GM12878 (cell line): ENCODE measurements around the gene VASH1. TPM values are rescaled to one million over a fixed set of nuclear protein-coding genes. Genes with fewer than 3 reads are reported as not detected.
A peak's percentile ranks its signal among the peaks of the same experiment; 100 is the strongest.

Source experiments
- ATAC-seq: fragments of 200-7000 bp; cut with Tn5 transposase; 3 replicates; pipeline ENCODE4 v1.9.1; 2020; ENCODE audit warnings: mild to moderate bottlenecking, moderate library complexity
- BruUV-seq: library from RNA; stranded (reverse); fragments of 400-500 nt; replicated peaks from 2 replicates; lab custom pipeline; 2021; lab: Mats Ljungman, UMichigan
- CTCF ChIA-PET: fragments of 300-600 bp; sonication (Branson Sonifier 250); formaldehyde crosslinking; extraction: SDS; loops from one replicate; lab custom pipeline; 2021; ENCODE audit warnings: inconsistent platforms; lab: Yijun Ruan, JAX
- POLR2A ChIA-PET: fragments of 350-600 bp; formaldehyde crosslinking; extraction: SDS; loops from one replicate; lab custom pipeline; 2021; ENCODE audit warnings: inconsistent platforms; lab: Charles Lee
- RAD21 ChIA-PET: fragments of 300-600 bp; sonication (Branson Sonifier 250); formaldehyde crosslinking; loops from one replicate; lab custom pipeline; 2023; ENCODE audit warnings: antibody characterized with exemption; ENCODE audit not compliant: unreplicated experiment; lab: Charles Lee
- SMC1A ChIA-PET: fragments of 300-600 bp; sonication (Branson Sonifier 250); formaldehyde crosslinking; loops from one replicate; lab custom pipeline; 2023; ENCODE audit not compliant: unreplicated experiment, uncharacterized antibody; lab: Charles Lee
- DNase-seq: peaks from one replicate; pipeline ENCODE4 v3.0.0-alpha.2; 2011; ENCODE audit warnings: low read depth, low spot score
- FAIRE-seq: peaks from 3 replicates; lab custom pipeline; 2011; peaks lifted over from hg19 to GRCh38; lab: Jason Lieb, UNC
- H2AFZ ChIP-seq: 2 replicates; pipeline ENCODE4 v1.6.0; 2011; ENCODE audit warnings: low read depth, low read length, control low read depth; ENCODE audit not compliant: control insufficient read depth
- H3K27ac ChIP-seq: 2 replicates; pipeline ENCODE4 v1.5.1; 2011; ENCODE audit warnings: control low read depth; ENCODE audit not compliant: control insufficient read depth, insufficient read depth
- H3K27me3 ChIP-seq, 2 experiments: replicated peaks in 1 of 2; 2 replicates each; pipeline versions ENCODE4 v1.6.0 to v1.6.1; 2011; ENCODE audit warnings: low read length in 1 of 2; ENCODE audit not compliant: control insufficient read depth in 2 of 2, insufficient read depth in 2 of 2
- H3K36me3 ChIP-seq, 2 experiments: 2 replicates each; pipeline ENCODE4 v1.5.1; 2011; ENCODE audit warnings: low read length in 1 of 2; ENCODE audit not compliant: control insufficient read depth in 2 of 2, insufficient read depth in 2 of 2
- H3K4me1 ChIP-seq: 2 replicates; pipeline ENCODE4 v1.6.1; 2011; ENCODE audit warnings: mild to moderate bottlenecking, low read length, moderate library complexity, mixed read lengths; ENCODE audit not compliant: control insufficient read depth, insufficient read depth
- H3K4me2 ChIP-seq: 2 replicates; pipeline ENCODE4 v1.6.0; 2011; ENCODE audit warnings: control low read depth; ENCODE audit not compliant: control insufficient read depth, insufficient read depth
- H3K4me3 ChIP-seq: fragments of 200-600 bp; sonication (generic); 2 replicates; pipeline ENCODE4 v1.5.1; 2016
- H3K79me2 ChIP-seq: 2 replicates; pipeline ENCODE4 v1.6.0; 2011; ENCODE audit warnings: low read length; ENCODE audit not compliant: control insufficient read depth, insufficient read depth
- H3K9ac ChIP-seq: 2 replicates; pipeline ENCODE4 v1.8.0; 2011; ENCODE audit warnings: low read length, control low read depth, mixed read lengths; ENCODE audit not compliant: control insufficient read depth, insufficient read depth
- H3K9me3 ChIP-seq: replicated peaks from 3 replicates; pipeline ENCODE4 v1.5.1; 2011; ENCODE audit warnings: mild to moderate bottlenecking, low read length; ENCODE audit not compliant: control insufficient read depth, insufficient read depth
- H4K20me1 ChIP-seq: 2 replicates; pipeline ENCODE4 v1.6.0; 2011; ENCODE audit not compliant: control insufficient read depth, insufficient read depth
- E2F4 ChIP-seq: IDR thresholded peaks from 2 replicates; pipeline ENCODE4 v1.6.1; 2012; ENCODE audit warnings: low read depth, low read length, improper control_type of control experiment
- FOXM1 ChIP-seq: IDR thresholded peaks from 2 replicates; pipeline ENCODE4 v1.6.1; 2012; ENCODE audit warnings: low read depth, mild to moderate bottlenecking, inconsistent platforms, low read length, moderate library complexity
- JUNB ChIP-seq: IDR thresholded peaks from 2 replicates; pipeline ENCODE4 v1.6.1; 2016; ENCODE audit warnings: antibody characterized with exemption, mild to moderate bottlenecking
- JUND ChIP-seq: IDR thresholded peaks from 2 replicates; pipeline ENCODE4 v1.6.1; 2012; ENCODE audit warnings: low read depth, mild to moderate bottlenecking, low read length, improper control_type of control experiment, moderate library complexity
- KDM1A ChIP-seq: fragments of 200-600 bp; sonication (generic); IDR thresholded peaks from 2 replicates; pipeline ENCODE4 v1.6.1; 2016; ENCODE audit warnings: borderline replicate concordance
- MAX ChIP-seq: IDR thresholded peaks from 2 replicates; pipeline ENCODE4 v1.6.1; 2012; ENCODE audit warnings: low read depth, low read length, improper control_type of control experiment
- MTA3 ChIP-seq: IDR thresholded peaks from 2 replicates; pipeline ENCODE4 v1.6.1; 2012; ENCODE audit warnings: low read length, inconsistent platforms, borderline replicate concordance
- MYC ChIP-seq: IDR thresholded peaks from 2 replicates; pipeline ENCODE4 v1.6.1; 2011; ENCODE audit warnings: mild to moderate bottlenecking, low read length, moderate library complexity, inconsistent platforms; ENCODE audit not compliant: insufficient read depth, insufficient replicate concordance, insufficient read length, severe bottlenecking
- NR2F1 ChIP-seq: fragments of 450-650 bp; conservative IDR thresholded peaks from 2 replicates; pipeline ENCODE4 v1.6.1; 2017; ENCODE audit warnings: mild to moderate bottlenecking
- POLR2A ChIP-seq: IDR thresholded peaks from 2 replicates; pipeline ENCODE4 v1.6.1; 2011; ENCODE audit warnings: low read depth, mild to moderate bottlenecking, low read length
- RUNX3 ChIP-seq: IDR thresholded peaks from 2 replicates; pipeline ENCODE4 v1.6.1; 2012; ENCODE audit warnings: low read length, inconsistent platforms
- SIN3A ChIP-seq: IDR thresholded peaks from 2 replicates; pipeline ENCODE4 v1.6.1; 2012; ENCODE audit warnings: low read depth, low read length, improper control_type of control experiment
- SREBF2 ChIP-seq: IDR thresholded peaks from 2 replicates; pipeline ENCODE4 v1.6.1; 2012; ENCODE audit warnings: mild to moderate bottlenecking, low read length
- TARDBP ChIP-seq: IDR thresholded peaks from 2 replicates; pipeline ENCODE4 v1.6.1; 2016; ENCODE audit warnings: borderline replicate concordance
- USF1 ChIP-seq: IDR thresholded peaks from 2 replicates; pipeline ENCODE4 v1.6.1; 2011; ENCODE audit warnings: borderline replicate concordance, low read depth, mild to moderate bottlenecking, moderate library complexity, mixed read lengths, low read length; ENCODE audit not compliant: insufficient read depth; ENCODE audit errors: extremely low read length
- ZNF207 ChIP-seq: fragments of 450-650 bp; IDR thresholded peaks from 2 replicates; pipeline ENCODE4 v1.6.1; 2014; ENCODE audit warnings: antibody characterized with exemption, mild to moderate bottlenecking, borderline replicate concordance
- ZNF24 ChIP-seq: fragments of 450-650 bp; IDR thresholded peaks from 2 replicates; pipeline ENCODE4 v1.6.1; 2017; ENCODE audit warnings: antibody characterized with exemption, mild to moderate bottlenecking
- WGBS: methylation state at CpG from one replicate; pipeline ENCODE4 v1.1.6; 2016; ENCODE audit warnings: low lambda C conversion rate; ENCODE audit not compliant: insufficient replicate concordance, insufficient coverage; ENCODE audit errors: missing lambda C conversion rate; 5-methylcytosine and 5-hydroxymethylcytosine counted together
- in situ Hi-C: fragments of 300-500 bp; cut with MboI; formaldehyde crosslinking; loops from 9 replicates; pipeline ENCODE4 v1.14.3; 2018; ENCODE audit warnings: mixed read lengths
- intact Hi-C: fragments of 100-400 bp; cut with micrococcal nuclease; formaldehyde crosslinking; loops from one replicate; pipeline ENCODE4 v1.14.2; 2022; ENCODE audit not compliant: unreplicated experiment
- polyA plus RNA-seq, 11 experiments: library from polyadenylated mRNA; depleted of rRNA in 4 of 11; unstranded in 6 of 11; stranded (reverse) in 5 of 11; fragments of >200 nt; fragmentation: Nextera tagmentation in 4 of 11; fragmentation: Illumina TruSeq in 1 of 11; extraction: Ambion mirVana in 4 of 11; extraction: Trizol in 1 of 11; gene quantifications; 1 replicate in 1 of 11; 2 replicates in 10 of 11; pipeline versions ENCODE4 v1.2.1 to v1.2.3, GENCODE V29; 2011 to 2016; ENCODE audit warnings: inconsistent platforms in 2 of 11, missing spikeins in 2 of 11, low read depth in 1 of 11
- total RNA-seq, 4 experiments: library from RNA; depleted of rRNA in 3 of 4; stranded (reverse); fragments of >200 nt in 3 of 4; fragmentation: Illumina TruSeq in 1 of 4; extraction: Trizol in 1 of 4; gene quantifications; 2 replicates each; pipeline versions ENCODE4 v1.2.1 to v1.2.3, GENCODE V29; 2013 to 2021
- TF ChIP-seq, protein P1 (sequence below): fragments of 450-650 bp; IDR thresholded peaks from 2 replicates; pipeline ENCODE4 v1.6.1; 2014; ENCODE audit warnings: mild to moderate bottlenecking
- TF ChIP-seq, protein P2 (sequence below): IDR thresholded peaks from 2 replicates; pipeline ENCODE4 v1.6.1; 2011; ENCODE audit warnings: low read depth, low read length, improper control_type of control experiment, borderline replicate concordance

The VASH1 gene
- total and polyA plus RNA-seq, 10 of the 15 experiments (the other 5 are each of a cell fraction or from before 2014, with no cell fraction given) = 0.06 to 2.3 (median 0.53) TPM

DNA sequence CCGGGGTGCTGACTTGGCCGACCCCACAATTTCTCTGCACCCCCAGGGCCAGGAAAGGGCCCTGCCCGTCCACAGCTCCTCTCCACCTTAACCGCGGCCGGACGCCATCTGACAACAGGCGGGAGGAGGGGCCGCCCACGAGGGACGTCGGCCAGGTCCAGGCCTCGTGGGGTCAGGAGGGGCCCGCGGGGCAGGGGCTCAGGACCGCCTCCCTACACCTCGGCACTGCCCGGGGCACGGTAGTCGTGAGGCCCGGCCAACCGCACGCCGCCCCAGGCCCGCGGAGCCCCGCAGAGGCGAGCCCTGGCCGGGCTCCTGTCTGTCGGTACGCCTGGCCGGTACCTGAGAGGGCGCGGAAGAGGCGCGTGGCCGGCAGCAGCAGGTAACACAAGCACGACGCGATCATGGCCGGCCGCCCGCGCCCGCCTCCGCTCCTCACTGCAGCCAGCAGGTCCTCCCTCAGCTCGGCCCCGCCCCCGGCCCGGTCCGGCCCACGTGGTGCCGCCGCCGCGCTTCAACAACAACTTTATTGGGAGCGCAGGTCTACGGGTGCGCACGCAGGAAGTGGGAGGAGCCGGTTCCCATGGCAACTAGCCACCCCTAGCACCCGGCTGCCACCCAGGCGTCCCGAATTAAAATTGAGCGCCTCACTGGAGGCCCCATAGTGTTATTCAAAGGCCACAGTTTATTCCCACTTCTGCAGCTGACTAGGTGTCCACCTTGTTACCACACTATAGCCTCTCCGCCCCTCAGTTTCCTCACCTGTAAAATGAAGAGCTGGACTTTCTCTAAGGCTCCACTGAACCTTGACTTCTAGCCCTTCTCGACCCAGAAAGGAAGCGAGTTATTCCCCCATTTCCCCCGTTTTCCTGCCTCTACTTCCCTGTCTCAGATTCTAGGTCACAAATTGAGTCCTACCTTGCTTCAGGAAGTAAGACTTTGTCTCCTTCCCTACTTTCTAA lies 51.4 kb downstream of the VASH1 start, which contains the start of gene ANGEL1:
TSS of gene ANGEL1 (minus strand) at position 461 of the 962 bp plus-strand sequence. CDS start at position 406, 55 bp downstream.
- no TSS peak for BruUV-seq
- H3K79me2 ChIP-seq = peaks cover 7% of the 10 kb centered on the region
- 1% methylated on average over 69 of the region's 69 CpGs for WGBS
- peak within 1 kb of the TSS; percentile 68 for H2AFZ ChIP-seq
- ChIA-PET SMC1A (interaction anchor here (0.6 to 1.6 kb wide), 9 partner anchors 10 to 257 kb away, joined by 3 to 6 read pairs (median 3); no protein-coding TSS in a partner anchor), RAD21 (interaction anchor here (0.6 to 4.3 kb wide), 5 partner anchors 30 to 308 kb away, joined by 3 to 30 read pairs (median 4); no protein-coding TSS in a partner anchor), POLR2A (interaction anchor here (0.6 kb wide), 1 partner anchor 149 kb away, joined by 3 read pairs; no protein-coding TSS in a partner anchor), CTCF (interaction anchor here (0.6 to 8.5 kb wide), 9 partner anchors 10 to 281 kb away, joined by 3 to 132 read pairs (median 5); no protein-coding TSS in a partner anchor)
- peak within 1 kb of the TSS; percentile 59 for H3K9ac ChIP-seq
- H3K4me2 ChIP-seq = peak within 1 kb of the TSS; percentile 67
- H3K27ac ChIP-seq = peak within 1 kb of the TSS; percentile 23
- ATAC-seq = peak; percentile 96
- DNase-seq = peak; percentile 79
- intact Hi-C loops (loop anchor here (5.0 kb wide), 1 partner anchor 50 kb away; the partner anchor contains the start of gene VASH1), in situ Hi-C loops (no loop called here)
- no peaks in the 10 kb centered on the region for H4K20me1 ChIP-seq
- FAIRE-seq = peak; percentile 78
- H3K4me1 ChIP-seq = no peaks in the 10 kb centered on the region
- no peaks in the 10 kb centered on the region; a peak in 1 of 4 replicates for H3K36me3 ChIP-seq
- H3K4me3 ChIP-seq = peak within 1 kb of the TSS; percentile 96
- H3K27me3 ChIP-seq = peaks cover 0 to 2% of the 10 kb centered on the region in 2 experiments; a peak in 1 of 4 replicates
- no peaks in the 10 kb centered on the region for H3K9me3 ChIP-seq
- TF ChIP-seq MYC (peak; percentile 54), E2F4 (no peak), USF1 (peak; percentile 97), NR2F1 (peak; percentile 65; the same call in 1 of the 2 replicates), FOXM1 (no peak), ZNF24 (peak; percentile 27; the same call in 1 of the 2 replicates), POLR2A (peak; percentile 96), KDM1A (no peak), MAX (peak; percentile 97), SIN3A (peak; percentile 75), MTA3 (no peak), JUND (no peak), RUNX3 (peak; percentile 66), ZNF207 (peak; percentile 51; the same call in 1 of the 2 replicates), TARDBP (peak; percentile 100), SREBF2 (0 out of 2 replicates have a peak, but pooled peaks have one; percentile 26), JUNB (no peak)
- TF ChIP-seq, protein P1, sequence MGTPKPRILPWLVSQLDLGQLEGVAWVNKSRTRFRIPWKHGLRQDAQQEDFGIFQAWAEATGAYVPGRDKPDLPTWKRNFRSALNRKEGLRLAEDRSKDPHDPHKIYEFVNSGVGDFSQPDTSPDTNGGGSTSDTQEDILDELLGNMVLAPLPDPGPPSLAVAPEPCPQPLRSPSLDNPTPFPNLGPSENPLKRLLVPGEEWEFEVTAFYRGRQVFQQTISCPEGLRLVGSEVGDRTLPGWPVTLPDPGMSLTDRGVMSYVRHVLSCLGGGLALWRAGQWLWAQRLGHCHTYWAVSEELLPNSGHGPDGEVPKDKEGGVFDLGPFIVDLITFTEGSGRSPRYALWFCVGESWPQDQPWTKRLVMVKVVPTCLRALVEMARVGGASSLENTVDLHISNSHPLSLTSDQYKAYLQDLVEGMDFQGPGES = 0 out of 2 replicates have a peak, but pooled peaks have one; percentile 41
- TF ChIP-seq, protein P2, sequence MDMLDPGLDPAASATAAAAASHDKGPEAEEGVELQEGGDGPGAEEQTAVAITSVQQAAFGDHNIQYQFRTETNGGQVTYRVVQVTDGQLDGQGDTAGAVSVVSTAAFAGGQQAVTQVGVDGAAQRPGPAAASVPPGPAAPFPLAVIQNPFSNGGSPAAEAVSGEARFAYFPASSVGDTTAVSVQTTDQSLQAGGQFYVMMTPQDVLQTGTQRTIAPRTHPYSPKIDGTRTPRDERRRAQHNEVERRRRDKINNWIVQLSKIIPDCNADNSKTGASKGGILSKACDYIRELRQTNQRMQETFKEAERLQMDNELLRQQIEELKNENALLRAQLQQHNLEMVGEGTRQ = peak; percentile 91
